Trophoblast cell (in vitro differentiated cells and primary cell): ENCODE results near the gene GNPDA1.

ENCODE experiments used
- DNase-seq, 2 donors: peaks; one replicate each; pipeline ENCODE4 v3.0.0-alpha.2; 2016
- H2AFZ ChIP-seq: 2 replicates; pipeline ENCODE4 v1.6.1; 2013; ENCODE audit warnings: low read length, moderate library complexity, mild to moderate bottlenecking; ENCODE audit not compliant: insufficient read depth, poor library complexity
- H2AK5ac ChIP-seq: 2 replicates; pipeline ENCODE4 v1.6.1; 2013; ENCODE audit warnings: mild to moderate bottlenecking, low read length
- H2BK120ac ChIP-seq: 2 replicates; pipeline ENCODE4 v1.6.1; 2013; ENCODE audit warnings: low read length, mild to moderate bottlenecking, moderate library complexity; ENCODE audit not compliant: insufficient read depth, poor library complexity
- H2BK12ac ChIP-seq: 2 replicates; pipeline ENCODE4 v1.6.1; 2013; ENCODE audit warnings: mild to moderate bottlenecking, low read length, moderate library complexity
- H2BK5ac ChIP-seq: 2 replicates; pipeline ENCODE4 v1.6.1; 2013; ENCODE audit warnings: low read length, low read depth, moderate library complexity, mild to moderate bottlenecking; ENCODE audit not compliant: poor library complexity
- H3K14ac ChIP-seq: 2 replicates; pipeline ENCODE4 v1.6.1; 2013; ENCODE audit warnings: mild to moderate bottlenecking, low read length
- H3K18ac ChIP-seq: 2 replicates; pipeline ENCODE4 v1.6.1; 2013; ENCODE audit warnings: mild to moderate bottlenecking, low read length
- H3K23ac ChIP-seq: 2 replicates; pipeline ENCODE4 v1.6.1; 2013; ENCODE audit warnings: low read length
- H3K27ac ChIP-seq: 2 replicates; pipeline ENCODE4 v1.5.1; 2013; ENCODE audit warnings: low read depth, mild to moderate bottlenecking, inconsistent platforms, low read length, moderate library complexity
- H3K27me3 ChIP-seq: 2 replicates; pipeline ENCODE4 v1.6.1; 2013; ENCODE audit warnings: inconsistent platforms, mild to moderate bottlenecking, low read length, moderate library complexity; ENCODE audit not compliant: insufficient read depth
- H3K36me3 ChIP-seq, 2 experiments: 1 replicate in 1 of 2; 2 replicates in 1 of 2; pipeline ENCODE4 v1.6.1; 2013; ENCODE audit warnings: low read length in 2 of 2, mild to moderate bottlenecking in 2 of 2, moderate library complexity in 1 of 2; ENCODE audit not compliant: insufficient read depth in 2 of 2, control insufficient read depth in 1 of 2
- H3K4ac ChIP-seq: 2 replicates; pipeline ENCODE4 v1.6.1; 2013; ENCODE audit warnings: low read depth, mild to moderate bottlenecking, low read length, moderate library complexity
- H3K4me1 ChIP-seq, 2 experiments: 1 replicate in 1 of 2; 2 replicates in 1 of 2; pipeline ENCODE4 v1.6.1; 2013; ENCODE audit warnings: low read length in 2 of 2, mild to moderate bottlenecking in 2 of 2, moderate library complexity in 1 of 2; ENCODE audit not compliant: insufficient read depth in 2 of 2, control insufficient read depth in 1 of 2
- H3K4me2 ChIP-seq: 2 replicates; pipeline ENCODE4 v1.6.1; 2013; ENCODE audit warnings: inconsistent platforms, mild to moderate bottlenecking, low read length, moderate library complexity
- H3K4me3 ChIP-seq: 2 replicates; pipeline ENCODE4 v1.5.1; 2013; ENCODE audit warnings: mild to moderate bottlenecking, low read depth, low read length, inconsistent platforms
- H3K79me1 ChIP-seq: one replicate; pipeline ENCODE4 v1.6.1; 2013; ENCODE audit warnings: low read length
- H3K79me2 ChIP-seq: 2 replicates; pipeline ENCODE4 v1.6.1; 2013; ENCODE audit warnings: low read length, mild to moderate bottlenecking; ENCODE audit not compliant: control insufficient read depth, insufficient read depth, poor library complexity
- H3K9ac ChIP-seq: 2 replicates; pipeline ENCODE4 v1.6.1; 2013; ENCODE audit warnings: mild to moderate bottlenecking, low read length
- H3K9me3 ChIP-seq: 2 replicates; pipeline ENCODE4 v1.6.1; 2013; ENCODE audit warnings: low read depth, mild to moderate bottlenecking, control low read depth, inconsistent platforms, low read length; ENCODE audit not compliant: insufficient read depth
- H4K12ac ChIP-seq: 2 replicates; pipeline ENCODE4 v1.6.1; 2013; ENCODE audit warnings: low read depth, mild to moderate bottlenecking, low read length, moderate library complexity
- H4K8ac ChIP-seq: 2 replicates; pipeline ENCODE4 v1.6.1; 2013; ENCODE audit warnings: low read depth, mild to moderate bottlenecking, low read length, moderate library complexity
- H4K91ac ChIP-seq: one replicate; pipeline ENCODE4 v1.6.1; 2013; ENCODE audit warnings: low read depth, mild to moderate bottlenecking, low read length, moderate library complexity
- WGBS: extraction: QIAGEN DNeasy Blood & Tissue Kit; methylation state at CpG from one replicate; pipeline ENCODE4 v1.1.7; 2013; ENCODE audit warnings: missing lambda C conversion rate; ENCODE audit not compliant: insufficient read length, insufficient coverage; ENCODE audit errors: extremely low coverage; 5-methylcytosine and 5-hydroxymethylcytosine counted together

Gene GNPDA1

GRCh38 chr5:141961466-141961865 lies 51.4 kb downstream of the GNPDA1 start:
- H3K4me2 ChIP-seq, result no peak overlapping the region
- H4K8ac ChIP-seq, result no peak overlapping the region
- no peak overlapping the region for H3K4ac ChIP-seq
- H3K23ac ChIP-seq, result no peak overlapping the region
- no peak overlapping the region for H3K14ac ChIP-seq
- H3K27me3 ChIP-seq, result no peaks in the 10 kb centered on the region
- no peak overlapping the region for H2AK5ac ChIP-seq
- no peak overlapping the region for H4K12ac ChIP-seq
- no peak overlapping the region for H2BK12ac ChIP-seq
- no peaks in the 10 kb centered on the region for H3K4me1 ChIP-seq
- H3K79me1 ChIP-seq, result no peaks in the 10 kb centered on the region
- no peaks in the 10 kb centered on the region for H3K79me2 ChIP-seq
- no peak overlapping the region for H3K27ac ChIP-seq
- no peaks in the 10 kb centered on the region for H3K9me3 ChIP-seq
- H3K4me3 ChIP-seq, result no peak overlapping the region
- no peak for DNase-seq
- no peaks in the 10 kb centered on the region for H3K36me3 ChIP-seq
- no peak overlapping the region for H4K91ac ChIP-seq
- no peak overlapping the region for H3K9ac ChIP-seq
- no peak overlapping the region for H2BK5ac ChIP-seq
- H2BK120ac ChIP-seq, result no peak overlapping the region
- no peak overlapping the region for H3K18ac ChIP-seq
- no peak overlapping the region for H2AFZ ChIP-seq
- no CpG with 5 or more reads among the region's 3 CpGs for WGBS

- Histone ChIP-seq H3K4me3 (no peak overlapping the region), H2AK5ac (no peak overlapping the region), H3K4me1 (no peaks in the 10 kb centered on the region), H4K12ac (no peak overlapping the region), H2AFZ (no peak overlapping the region), H4K8ac (no peak overlapping the region), H3K18ac (no peak overlapping the region), H3K9me3 (peaks cover 2% of the 10 kb centered on the region), H3K27me3 (no peaks in the 10 kb centered on the region), H3K4ac (no peak overlapping the region), H2BK12ac (no peak overlapping the region), H3K23ac (no peak overlapping the region), H3K79me1 (no peaks in the 10 kb centered on the region), H2BK5ac (no peak overlapping the region), H3K14ac (no peak overlapping the region), H3K9ac (no peak overlapping the region), H2BK120ac (no peak overlapping the region), H3K27ac (no peak overlapping the region), H3K36me3 (no peaks in the 10 kb centered on the region), H3K4me2 (peak overlapping the region; percentile 31), H3K79me2 (no peaks in the 10 kb centered on the region), H4K91ac (no peak overlapping the region)
- peak; percentile 75 to 97 for DNase-seq
- no CpG with 5 or more reads among the region's 14 CpGs for WGBS
Observed at GRCh38 chr5:141960449-141961323, 52.1 kb downstream of the GNPDA1 start.

GRCh38 chr5:141960018-141960417 lies 52.8 kb downstream of the GNPDA1 start:
- Histone ChIP-seq H3K9me3 (peaks cover 2% of the 10 kb centered on the region), H2AK5ac (no peak overlapping the region), H3K27me3 (no peaks in the 10 kb centered on the region), H3K79me2 (no peaks in the 10 kb centered on the region), H3K4me2 (no peak overlapping the region), H3K4ac (no peak overlapping the region), H2AFZ (no peak overlapping the region), H3K14ac (no peak overlapping the region), H3K4me1 (no peaks in the 10 kb centered on the region), H3K9ac (no peak overlapping the region), H3K27ac (no peak overlapping the region), H4K8ac (no peak overlapping the region), H2BK120ac (no peak overlapping the region), H3K23ac (no peak overlapping the region), H2BK12ac (no peak overlapping the region), H3K4me3 (no peak overlapping the region), H4K91ac (no peak overlapping the region), H3K18ac (no peak overlapping the region), H2BK5ac (no peak overlapping the region), H3K79me1 (no peaks in the 10 kb centered on the region), H3K36me3 (no peaks in the 10 kb centered on the region), H4K12ac (no peak overlapping the region)
- DNase-seq, result no peak
- WGBS, result no CpG with 5 or more reads among the region's 10 CpGs

- Histone ChIP-seq H2BK12ac (no peak overlapping the region), H3K4me1 (no peaks in the 10 kb centered on the region), H2BK5ac (no peak overlapping the region), H2AK5ac (no peak overlapping the region), H3K9ac (no peak overlapping the region), H3K27me3 (no peaks in the 10 kb centered on the region), H3K36me3 (no peaks in the 10 kb centered on the region), H4K91ac (no peak overlapping the region), H2AFZ (no peak overlapping the region), H3K27ac (no peak overlapping the region), H3K4me2 (no peak overlapping the region), H3K14ac (no peak overlapping the region), H3K79me1 (no peaks in the 10 kb centered on the region), H3K79me2 (no peaks in the 10 kb centered on the region), H3K4ac (no peak overlapping the region), H3K23ac (no peak overlapping the region), H3K18ac (no peak overlapping the region), H4K8ac (no peak overlapping the region), H3K9me3 (peaks cover 2% of the 10 kb centered on the region), H2BK120ac (no peak overlapping the region), H4K12ac (no peak overlapping the region), H3K4me3 (no peak overlapping the region)
- WGBS, result no CpG with 5 or more reads among the region's 8 CpGs
- DNase-seq, result peak; percentile 66 to 77
Observed at GRCh38 chr5:141958546-141959172, 54.2 kb downstream of the GNPDA1 start.
